CD4-positive, alpha-beta T cell treated with Interleukin-4 for 4 hours (primary cell): ENCODE data around the gene LIM2.
"Not testable (repeated sequence)": the region's sequence is repeated elsewhere in the genome, so short reads cannot be mapped to it uniquely, and the experiment has no call there.

Experiments
- DNase-seq: peaks from one replicate; pipeline ENCODE4 v3.0.0-alpha.2; 2020

The LIM2 gene, protein sequence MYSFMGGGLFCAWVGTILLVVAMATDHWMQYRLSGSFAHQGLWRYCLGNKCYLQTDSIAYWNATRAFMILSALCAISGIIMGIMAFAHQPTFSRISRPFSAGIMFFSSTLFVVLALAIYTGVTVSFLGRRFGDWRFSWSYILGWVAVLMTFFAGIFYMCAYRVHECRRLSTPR

DNA sequence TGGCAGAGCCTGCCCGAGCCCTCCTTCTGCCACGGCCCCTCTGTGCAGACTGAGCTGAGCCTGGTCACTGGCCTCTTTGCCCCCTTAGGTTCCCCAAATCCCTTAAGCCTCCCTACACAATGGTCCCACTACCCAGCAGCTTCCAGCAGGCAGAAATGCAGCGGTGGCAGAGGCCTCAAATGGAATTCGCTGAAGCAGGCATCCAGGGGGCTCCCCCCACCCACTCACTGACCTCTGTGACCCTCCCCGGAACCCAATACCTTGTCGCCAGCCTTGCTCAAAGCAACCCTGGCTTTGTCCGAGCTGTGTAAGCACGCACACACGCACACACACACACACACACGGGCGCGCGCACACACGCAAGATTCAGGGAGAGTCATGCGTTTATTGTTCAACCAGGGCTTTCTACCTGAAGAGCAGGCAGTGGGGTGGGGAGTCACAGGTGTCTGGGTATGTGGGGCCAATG lies at the start of gene LIM2:
TSS of gene LIM2 (minus strand) at position 51 of the 466 bp plus-strand sequence. CDS start 531 bp downstream, outside the sequence.
- DNase-seq, result no peak

DNA sequence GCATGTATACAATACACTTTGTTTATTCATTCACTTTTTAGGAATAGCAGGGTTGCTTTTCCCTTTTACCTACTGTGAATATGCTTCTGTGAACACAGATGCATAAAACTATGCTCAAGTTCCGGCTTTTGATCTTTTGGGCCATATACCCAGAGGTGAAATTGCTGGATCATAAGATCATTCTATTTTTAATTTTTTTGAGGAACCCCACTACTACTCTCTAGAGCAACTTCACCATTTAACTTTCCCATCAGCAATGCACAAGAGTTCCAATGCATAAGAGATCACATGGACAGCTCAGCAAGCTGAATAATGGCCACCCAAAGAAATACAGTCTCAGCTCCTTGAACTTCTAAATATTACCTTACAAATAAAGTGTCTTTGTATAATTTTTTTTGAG lies 46.7 kb upstream of the LIM2 start:
- DNase-seq, result no peak

DNA sequence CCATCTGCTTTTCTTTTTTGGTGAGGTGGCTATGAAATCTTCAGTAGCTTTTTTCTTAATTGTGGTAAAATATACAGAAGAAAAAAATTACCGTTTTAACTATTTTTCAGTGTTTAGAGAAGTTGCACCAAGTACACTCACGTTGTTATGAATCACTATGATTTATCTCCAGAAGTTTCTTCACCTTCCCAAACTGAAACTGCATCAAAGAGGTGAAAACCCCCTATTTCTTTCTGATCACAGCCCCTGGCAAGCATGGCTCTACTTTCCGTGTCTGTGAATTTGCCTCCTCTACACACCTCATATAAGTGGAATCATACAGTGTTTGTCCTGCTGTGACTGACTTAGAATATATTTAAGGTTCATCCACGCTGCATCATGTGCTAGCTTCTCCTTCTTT lies 45.3 kb upstream of the LIM2 start:
- no peak for DNase-seq

DNA sequence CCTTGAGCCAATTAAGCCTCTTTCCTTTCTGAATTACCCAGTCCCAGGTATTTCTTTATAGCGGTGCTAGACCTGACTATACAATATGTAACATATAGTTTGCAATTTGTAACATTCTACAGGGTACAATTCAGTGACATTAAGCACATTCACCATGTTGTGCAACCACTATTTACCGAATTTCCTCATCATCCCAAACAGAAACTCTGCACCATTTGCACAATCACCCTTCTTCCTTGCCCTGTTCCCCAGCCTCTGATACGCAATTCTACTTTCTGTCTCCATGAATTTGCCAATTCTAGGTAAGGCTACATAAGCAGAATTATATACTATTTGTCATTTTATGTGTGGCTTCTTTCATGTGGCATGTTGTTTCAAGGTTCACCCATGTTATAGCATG lies 43.4 kb upstream of the LIM2 start:
- DNase-seq, result no peak

DNA sequence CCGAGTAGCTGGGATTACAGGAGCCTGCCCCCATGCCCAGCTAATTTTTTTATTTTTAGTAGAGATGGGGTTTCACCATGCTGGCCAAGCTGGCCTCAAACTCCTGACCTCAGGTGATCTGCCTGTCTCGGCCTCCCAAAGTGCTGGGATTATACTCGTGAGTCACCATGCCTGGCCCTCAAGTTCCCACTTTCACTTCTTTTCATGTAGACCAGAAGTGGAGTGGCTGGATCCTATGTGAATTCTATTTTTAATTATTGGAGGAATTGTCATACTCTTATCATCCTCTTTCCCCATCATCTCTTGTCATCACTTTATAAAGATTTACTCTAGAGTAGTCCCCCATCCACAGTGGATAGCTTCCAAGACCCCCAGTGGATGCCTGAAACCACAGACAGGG lies 42.4 kb upstream of the LIM2 start:
- no peak for DNase-seq

DNA sequence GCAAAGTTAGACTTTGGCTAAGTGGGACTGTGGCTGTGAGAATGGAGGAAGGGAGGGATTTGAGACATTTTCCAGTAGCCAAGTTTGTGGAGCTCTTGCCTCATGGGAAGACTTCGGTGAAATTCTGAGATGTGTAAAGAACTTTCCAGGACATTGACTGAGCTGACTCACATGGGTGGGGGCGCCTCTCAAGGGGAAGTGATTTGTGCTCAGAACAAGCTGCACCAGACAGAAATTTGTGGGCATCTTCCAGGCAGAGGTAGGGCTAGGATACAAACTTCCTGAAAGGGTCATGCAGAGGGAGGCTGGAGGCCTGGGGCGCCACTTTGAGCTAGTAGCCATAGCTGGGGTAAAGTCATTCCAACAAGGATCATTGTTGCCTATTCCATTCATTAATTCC lies 39.4 kb upstream of the LIM2 start:
- DNase-seq, result no peak

DNA sequence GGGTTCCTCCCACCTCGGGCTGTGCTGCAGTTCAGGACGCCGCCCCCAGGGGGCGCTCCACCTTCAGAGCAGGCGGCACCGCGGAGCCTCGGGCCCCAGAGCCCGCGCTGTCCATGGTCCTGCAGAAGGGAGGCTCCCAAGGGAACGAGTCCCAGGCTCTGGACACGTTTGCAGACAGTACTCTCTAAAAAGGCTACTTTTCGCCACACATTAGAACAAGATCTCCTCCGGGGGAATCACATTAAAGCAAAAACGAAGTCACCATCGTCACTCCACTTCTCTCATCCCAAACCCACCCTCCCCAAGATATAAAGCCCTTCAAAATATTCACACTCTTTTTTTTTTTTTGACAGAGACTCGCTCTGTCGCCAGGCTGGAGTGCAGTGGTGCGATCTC lies 34.3 kb upstream of the LIM2 start:
- DNase-seq, result peak; percentile 68

DNA sequence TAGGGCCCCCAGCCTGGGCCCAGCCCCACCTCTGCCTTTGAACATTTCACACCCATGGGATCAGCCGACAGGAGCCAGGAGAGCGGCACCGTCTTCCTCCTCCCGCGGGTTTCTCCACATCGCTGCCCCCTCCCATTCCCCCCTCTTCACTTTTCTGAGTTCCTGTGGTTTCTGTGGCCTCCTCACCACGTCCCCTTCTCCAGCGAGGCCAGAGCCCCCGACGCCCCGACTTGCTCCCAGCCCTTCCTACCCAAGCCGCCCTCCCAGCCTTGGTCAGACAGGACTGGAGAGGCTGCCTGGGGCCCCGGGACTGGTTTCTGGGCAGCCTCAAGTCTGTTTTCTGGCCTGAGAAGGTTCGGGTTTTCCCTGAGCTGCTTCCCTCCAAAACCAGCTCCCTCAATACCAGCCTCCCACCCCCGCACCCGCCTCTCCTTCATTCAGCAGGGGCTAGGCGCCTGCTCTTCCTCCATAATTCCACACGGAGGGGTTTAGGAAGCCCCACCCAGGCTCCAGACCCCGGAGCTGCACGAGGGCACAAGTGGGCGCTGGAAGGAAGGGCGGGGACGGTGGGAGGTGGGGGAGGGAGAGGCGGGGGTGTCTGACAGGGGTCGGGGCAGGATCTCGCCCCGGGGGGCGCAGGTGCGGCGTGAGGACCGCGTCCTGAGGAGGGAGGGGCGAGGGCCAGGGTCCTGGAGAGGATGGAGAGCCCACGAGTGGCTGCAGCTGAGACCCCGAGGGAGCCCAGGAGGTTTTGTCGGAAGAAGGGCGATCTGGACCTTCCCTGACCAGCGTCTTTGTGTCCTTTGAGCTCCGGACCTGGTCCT lies 33.7 kb upstream of the LIM2 start:
- DNase-seq, result no peak

DNA sequence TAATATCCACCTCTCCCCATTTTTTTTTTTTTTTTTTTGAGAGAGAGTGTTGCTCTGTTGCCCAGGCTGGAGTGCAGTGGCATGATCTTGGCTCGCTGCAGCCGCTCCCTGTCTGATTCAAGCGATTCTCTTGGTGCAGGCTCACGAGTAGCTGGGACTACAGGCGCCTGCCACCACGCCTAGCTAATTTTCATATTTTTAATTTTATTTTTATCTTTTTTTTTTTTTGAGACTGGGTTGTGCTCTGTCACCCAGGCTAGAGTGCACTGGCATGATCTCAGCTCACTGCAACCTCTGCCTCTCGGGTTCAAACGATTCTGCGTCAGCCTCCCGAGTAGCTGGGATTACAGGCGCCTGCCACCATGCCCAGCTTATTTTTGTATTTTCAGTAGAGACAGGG lies 32.7 kb upstream of the LIM2 start:
- not testable (repeated sequence) for DNase-seq

DNA sequence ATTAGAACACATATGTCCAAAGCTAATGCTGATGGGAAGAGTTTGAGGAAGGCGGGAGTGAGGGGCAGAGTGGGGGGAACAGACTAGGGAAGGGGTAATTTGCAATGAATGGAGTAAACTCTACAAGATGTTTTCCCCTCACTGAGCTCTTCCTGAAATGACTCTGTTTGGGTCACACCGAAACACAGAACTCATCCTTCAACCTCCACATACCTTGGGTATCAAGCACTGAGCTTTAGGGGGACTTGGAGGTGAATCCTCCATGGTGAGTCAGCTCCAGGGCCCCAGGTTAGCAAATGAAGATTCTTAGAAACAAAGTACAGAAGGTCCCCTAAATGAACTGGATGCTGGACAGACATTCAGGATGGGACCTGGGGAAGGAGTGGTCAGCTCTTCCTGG lies 30.9 kb upstream of the LIM2 start:
- DNase-seq, result no peak

DNA sequence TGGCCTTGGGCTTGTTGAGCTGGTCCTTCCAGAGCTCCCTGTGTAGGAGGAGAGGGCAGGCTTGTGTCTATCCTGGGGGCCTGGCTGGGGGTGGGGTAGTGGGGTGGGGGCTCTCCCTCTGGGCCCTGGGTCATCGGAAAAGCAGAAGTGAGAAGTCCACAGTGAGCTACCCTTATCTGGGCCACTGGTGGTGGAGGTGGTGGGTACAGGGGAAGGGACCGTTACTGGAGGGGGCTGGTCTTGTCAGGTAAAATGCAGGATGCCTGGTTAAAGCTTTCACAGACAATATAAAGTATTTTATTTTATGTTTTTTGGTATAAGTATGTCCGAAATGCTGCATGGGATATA lies 30.0 kb upstream of the LIM2 start:
- DNase-seq, result no peak

DNA sequence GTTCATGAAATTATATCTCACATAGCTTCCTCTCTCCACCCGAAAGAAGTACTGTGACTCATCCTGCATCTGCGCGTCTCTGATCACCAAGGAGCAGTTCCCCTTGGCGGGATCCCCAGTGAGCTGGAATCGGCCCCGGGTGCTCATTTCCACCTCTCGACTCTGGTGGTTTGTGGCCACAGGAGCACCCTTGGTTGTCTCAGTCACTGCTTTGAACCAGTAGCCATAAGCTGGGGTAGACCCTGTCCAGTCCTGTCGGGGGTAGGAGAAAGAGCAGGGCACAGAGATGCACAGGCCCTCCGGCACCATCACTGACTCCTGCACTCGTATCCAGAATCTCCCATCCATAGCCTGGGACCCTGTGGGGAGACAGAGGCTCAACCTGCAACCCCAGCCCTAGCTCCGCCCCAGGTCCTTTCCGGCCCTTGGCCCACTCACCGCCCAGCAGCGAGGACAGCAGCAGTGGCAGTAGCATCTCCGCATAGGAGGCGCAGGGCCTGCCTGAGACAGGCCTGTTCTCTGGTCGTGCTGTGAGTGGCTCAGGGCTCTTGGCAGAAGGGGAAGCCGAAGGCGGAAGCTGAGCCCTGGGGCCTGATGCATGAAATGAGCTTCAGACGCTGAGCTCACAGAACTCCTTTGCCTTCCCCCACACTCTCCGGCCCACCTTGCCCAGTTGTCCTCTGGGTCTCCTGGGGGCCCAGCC lies 29.5 kb upstream of the LIM2 start, which contains the start of gene SIGLEC10:
TSS of gene SIGLEC10 (minus strand) at position 536 of the 703 bp plus-strand sequence. CDS start at position 475, 61 bp downstream.
- DNase-seq, result no peak

DNA sequence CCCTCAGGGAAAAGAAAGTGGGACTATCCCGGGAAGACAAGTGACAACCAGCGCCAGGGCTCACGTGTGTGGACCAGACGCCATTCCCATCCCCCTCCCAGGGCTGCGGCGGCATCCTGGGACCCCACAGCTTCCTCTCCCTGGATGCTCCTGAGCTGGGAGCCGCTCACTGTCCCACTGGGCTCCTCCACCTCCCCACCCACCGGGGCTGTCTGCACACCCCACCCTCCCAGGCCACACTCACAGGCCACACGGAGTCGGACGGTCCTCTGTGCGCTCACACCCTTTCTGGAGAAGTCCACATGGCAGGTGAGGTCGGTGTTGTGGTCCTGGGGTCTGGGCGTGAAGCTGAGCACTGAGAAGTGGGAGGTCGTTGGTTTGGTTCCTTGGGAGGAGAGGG lies 28.6 kb upstream of the LIM2 start:
- DNase-seq, result not testable (repeated sequence)

DNA sequence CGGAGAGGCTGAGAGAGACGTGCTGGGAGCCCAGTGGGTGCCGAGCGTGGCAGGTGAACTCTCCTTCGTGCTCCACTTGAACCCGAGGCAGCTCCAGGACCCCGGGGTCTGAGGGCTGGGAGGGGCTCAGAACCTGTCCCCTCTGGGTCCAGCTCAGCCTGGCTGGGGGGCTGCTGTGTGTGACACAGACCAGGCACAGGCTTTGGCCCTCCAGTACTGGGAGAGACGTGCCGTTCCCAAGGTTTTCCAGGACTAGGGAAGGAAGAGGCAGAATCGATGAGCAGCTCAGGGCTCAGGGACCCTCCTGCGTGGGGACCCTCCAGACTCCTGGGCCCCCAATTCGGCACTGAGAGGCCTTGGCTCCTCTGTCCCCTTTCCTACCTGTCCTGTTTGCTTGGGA lies 27.4 kb upstream of the LIM2 start:
- DNase-seq, result no peak

DNA sequence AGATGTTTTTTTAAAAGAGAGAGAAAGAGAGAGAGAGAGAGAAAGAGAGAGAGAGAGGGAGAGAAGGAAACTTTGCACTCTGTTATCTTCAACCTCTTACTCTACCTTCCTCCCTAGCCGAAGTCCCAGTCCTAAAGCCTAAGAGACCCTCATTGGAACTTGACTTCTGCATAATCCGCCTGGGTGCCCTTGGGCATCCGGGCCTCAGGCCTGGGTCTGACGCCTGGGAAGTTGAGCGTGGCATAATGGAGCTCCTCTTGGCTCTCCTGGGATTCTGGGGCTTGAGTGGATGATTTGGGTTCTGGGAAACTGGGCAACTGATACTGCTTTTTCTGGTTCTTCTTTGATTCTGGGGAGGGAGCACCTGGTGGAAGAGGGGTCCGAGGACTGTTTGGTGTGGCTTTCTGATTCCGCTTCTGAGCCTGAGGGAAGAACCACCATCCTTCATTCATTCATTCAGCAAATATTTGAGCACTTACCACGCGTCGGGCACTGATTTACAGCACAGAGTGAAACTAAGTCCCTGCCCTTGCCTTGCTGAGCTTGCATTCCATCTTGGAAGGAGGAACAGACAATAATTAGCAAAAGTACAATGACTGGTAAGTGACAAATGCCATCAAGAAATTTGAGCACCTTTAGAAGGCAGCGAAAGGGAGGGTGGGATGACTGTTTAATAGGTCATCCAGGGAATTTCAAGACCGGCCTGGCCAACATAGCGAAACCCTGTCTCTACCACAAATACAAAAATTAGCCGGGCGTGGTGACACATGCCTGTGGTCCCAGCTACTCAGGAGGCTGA lies 23.4 kb upstream of the LIM2 start:
- DNase-seq, result no peak

DNA sequence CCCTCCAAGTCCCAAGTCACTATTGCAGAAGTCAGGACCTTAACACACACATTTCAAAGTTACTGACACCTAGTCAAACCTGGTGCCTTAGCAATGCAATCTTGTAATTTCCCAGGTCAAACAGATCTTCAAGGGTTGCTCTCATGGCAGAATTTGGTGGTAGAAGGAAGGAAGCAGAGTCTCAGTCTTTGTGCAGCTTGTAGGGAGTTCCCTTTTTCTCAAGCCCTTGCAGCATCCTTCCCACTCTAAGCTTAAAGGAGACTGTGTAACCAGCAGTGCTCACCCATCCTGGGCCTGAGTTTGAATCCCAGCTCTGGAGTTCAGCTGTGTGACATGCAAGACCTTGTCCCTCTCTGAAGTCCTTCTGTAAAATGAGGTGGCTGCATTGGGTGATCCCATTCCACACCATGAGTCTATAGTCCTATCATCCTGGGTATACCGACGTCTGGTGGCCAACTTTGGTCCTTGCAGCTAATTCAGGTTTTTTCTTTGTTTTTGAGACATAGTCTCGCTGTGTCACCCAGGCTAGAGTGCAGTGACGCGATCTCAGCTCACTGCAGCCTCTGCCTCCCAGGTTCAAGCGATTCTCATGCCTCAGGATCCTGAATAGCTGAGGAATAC lies 19.8 kb upstream of the LIM2 start:
- DNase-seq, result peak; percentile 51

DNA sequence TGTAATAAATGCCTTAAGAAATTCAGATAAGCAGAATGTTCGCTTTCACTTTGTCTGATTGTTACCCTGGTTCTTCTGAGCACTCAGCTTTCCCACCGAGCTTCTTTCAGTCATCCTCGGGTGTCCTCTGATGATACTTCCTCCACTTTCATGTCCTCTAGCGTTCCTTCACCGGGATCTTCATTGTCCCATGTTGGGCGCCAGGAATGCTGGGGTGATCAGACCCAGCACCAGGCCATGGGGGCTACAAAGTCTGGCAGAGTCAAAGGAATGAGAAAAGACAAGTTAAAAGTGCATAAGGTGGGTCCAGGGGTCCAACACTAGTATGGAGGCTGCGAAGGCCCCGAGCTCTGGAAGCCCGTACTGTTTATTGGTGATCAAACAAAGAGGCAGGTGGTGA lies 14.3 kb upstream of the LIM2 start:
- DNase-seq, result no peak

DNA sequence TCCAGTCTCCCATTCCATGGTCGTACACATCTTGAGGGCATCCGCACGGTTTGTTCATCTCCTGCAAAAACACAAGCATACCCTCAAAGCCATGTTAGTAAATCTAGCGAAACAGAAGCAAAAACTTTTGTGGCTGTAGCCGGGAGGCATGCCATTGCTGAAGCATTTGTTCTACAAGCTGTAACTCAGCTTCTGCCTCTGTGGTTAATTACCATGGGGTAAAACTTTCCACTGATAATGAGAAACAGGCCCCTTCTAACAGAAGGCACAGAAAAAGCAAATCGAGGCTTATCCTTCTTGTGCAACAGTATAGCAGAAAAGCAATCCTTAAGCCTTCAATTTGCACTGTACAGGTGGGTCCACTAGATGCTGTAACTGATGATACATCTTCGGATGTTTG lies 12.2 kb upstream of the LIM2 start:
- not testable (repeated sequence) for DNase-seq

DNA sequence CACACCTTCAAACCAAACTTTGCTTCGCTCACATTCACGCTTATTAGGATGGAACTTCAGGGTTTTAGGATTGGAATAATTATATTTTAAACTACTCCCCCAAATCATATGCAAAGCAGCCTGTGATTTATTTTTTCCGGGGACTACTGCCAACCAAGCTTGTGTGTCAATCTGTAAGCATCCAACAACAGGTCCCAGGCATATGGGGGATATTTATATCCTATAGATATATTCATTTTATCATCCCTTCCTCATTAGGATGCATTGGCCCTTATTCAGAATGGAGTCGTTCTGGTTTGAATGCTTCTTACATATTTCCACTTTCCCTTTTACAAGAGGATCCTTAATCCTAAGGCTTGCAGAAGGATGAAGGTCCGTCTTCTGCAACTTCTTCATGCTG lies 11.5 kb upstream of the LIM2 start:
- no peak for DNase-seq

DNA sequence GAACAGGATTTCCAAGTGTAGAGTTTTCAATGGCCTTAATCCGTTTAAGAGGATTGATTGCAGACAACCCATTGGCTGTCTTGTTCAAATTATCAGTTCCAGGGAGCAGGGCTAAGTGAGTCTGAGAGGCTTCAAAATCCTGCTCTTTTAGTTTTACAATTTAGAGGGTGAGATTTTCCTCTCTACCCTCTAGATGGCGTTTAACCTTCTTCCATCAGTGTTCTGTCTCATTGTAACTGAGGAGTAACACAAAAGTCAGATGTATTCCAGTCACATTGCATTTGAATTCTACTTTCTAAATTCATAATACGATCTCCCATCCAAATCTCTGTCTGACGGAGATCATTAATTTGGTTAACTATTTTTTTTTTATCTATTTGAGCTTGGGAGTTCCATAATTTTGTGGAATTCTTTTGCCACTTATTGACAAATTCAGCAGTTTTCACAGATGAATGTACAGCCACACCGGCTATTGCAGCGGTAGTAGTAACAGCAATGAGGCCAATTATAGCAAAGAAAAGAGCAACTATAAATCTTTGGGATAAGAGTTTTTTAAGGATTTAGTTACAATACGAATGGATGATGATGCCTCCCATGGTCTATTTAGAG lies 10.4 kb upstream of the LIM2 start:
- DNase-seq, result peak; percentile 58

DNA sequence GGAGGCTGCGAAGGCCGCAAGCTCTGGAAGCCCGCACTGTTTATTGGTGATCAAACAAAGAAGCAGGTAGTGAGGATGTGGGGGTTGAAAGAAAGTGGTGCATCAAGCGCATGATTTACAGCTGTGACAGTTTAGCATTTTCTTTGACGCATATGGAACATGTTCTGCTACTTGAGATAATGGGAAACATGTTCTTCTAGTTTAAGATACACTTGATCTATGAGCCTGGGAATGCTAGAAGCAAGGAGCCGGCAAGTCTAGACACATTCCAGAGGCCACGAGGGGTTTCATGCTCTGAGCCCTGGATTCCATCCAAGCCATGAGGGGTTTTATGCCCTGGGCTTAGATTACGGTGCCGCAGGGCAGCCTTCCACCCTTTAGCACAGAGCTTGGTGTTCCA lies 9.7 kb upstream of the LIM2 start:
- DNase-seq, result not testable (repeated sequence)

DNA sequence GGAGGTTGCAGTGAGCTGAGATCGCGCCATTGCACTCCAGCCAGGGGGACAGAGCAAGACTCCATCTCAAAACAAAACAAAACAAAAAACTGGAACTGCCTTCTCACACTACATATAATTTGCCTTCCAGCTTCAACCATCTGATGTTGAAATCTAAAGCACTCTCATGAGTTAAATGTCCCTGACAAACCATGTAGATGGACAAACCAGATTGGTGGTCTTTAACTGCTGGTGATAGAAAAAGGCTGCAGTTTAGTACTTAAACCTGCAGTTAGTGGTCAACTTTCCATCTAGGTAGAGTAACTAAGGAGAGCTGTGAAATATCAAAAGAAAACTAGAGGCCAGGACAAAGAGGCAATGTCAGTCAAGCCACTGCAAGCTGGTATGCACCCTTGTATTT lies 8.4 kb upstream of the LIM2 start:
- DNase-seq, result no peak
